GM21619 (cell line): ENCODE data around the gene UQCC5.

Experiments
- ATAC-seq: cut with Tn5 transposase; IDR thresholded peaks from one replicate; pipeline ENCODE4 v1.9.1; 2021; ENCODE audit not compliant: unreplicated experiment

Gene UQCC5

DNA sequence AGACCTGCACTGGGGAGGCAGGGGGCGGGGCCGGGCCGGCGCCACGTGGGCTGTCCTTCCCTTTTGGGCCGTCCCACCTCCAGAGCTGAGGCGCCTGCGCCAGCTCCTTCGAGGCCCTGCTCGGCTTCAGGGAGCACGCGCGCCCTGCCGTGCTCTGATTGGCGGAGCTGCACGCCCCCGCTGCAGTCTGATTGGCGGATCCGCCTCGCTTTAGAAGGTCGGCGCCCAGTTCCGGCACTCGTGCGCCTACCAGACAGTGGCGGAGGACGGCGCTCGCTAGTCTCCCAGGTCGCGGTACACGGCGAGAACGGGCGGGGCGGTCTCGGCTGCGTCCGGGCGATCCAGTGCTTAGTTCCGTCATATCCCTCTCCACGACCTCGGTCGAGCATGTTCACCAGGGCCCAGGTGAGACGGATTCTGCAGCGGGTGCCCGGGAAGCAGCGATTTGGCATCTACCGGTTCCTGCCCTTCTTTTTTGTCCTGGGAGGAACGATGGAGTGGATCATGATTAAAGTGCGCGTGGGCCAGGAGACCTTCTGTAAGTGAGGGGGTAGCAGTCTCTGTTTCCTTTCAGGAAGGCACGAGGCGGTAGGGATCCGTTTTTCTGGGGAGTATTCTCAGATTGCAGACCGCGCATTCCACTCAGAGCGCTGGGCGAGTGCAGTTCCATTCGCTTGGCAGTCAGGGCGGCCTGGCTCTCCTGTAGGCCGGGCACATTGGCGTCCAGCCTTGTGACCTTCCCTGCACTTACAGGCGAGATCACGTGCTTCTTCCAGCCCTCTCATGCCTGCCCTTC lies at the start of gene UQCC5:
TSS of gene UQCC5 (plus strand) at position 237 of the 796 bp plus-strand sequence. CDS start at position 388, 151 bp downstream.
- peak; percentile 75 for ATAC-seq

- no peak for ATAC-seq
Observed at GRCh38 chr3:52487050-52487787, 49.2 kb upstream of the UQCC5 start.

DNA sequence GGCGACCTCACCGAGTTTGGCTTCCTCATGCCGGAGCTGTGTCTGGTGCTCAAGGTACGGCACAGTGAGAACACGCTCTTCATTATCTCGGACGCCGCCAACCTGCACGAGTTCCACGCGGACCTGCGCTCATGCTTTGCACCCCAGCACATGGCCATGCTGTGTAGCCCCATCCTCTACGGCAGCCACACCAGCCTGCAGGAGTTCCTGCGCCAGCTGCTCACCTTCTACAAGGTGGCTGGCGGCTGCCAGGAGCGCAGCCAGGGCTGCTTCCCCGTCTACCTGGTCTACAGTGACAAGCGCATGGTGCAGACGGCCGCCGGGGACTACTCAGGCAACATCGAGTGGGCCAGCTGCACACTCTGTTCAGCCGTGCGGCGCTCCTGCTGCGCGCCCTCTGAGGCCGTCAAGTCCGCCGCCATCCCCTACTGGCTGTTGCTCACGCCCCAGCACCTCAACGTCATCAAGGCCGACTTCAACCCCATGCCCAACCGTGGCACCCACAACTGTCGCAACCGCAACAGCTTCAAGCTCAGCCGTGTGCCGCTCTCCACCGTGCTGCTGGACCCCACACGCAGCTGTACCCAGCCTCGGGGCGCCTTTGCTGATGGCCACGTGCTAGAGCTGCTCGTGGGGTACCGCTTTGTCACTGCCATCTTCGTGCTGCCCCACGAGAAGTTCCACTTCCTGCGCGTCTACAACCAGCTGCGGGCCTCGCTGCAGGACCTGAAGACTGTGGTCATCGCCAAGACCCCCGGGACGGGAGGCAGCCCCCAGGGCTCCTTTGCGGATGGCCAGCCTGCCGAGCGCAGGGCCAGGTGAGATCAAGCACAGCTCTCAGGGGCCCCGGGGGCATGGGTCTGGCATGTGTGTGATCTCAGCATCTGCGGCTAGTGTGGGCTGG lies 48.4 kb upstream of the UQCC5 start:
- no peak for ATAC-seq

DNA sequence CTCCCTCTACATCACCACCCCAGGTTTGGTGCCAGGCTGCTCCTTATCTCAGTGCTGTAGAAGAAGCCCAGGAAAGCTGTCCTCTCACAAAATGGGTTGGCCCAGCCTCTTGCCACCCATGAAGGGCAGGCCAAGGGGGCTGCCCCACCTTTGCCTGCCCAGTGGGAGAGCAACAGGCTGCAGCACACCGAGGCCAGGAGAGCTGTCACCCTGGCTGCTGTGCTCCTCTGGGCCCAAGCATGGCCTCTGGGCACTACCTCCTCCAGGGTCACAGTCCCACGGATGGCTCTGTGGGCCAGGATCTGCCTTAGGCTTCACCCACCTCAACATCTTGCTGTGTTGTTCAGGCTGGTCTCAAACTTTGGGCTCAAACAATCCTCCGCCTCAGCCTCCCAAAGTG lies 47.7 kb upstream of the UQCC5 start:
- ATAC-seq, result no peak

DNA sequence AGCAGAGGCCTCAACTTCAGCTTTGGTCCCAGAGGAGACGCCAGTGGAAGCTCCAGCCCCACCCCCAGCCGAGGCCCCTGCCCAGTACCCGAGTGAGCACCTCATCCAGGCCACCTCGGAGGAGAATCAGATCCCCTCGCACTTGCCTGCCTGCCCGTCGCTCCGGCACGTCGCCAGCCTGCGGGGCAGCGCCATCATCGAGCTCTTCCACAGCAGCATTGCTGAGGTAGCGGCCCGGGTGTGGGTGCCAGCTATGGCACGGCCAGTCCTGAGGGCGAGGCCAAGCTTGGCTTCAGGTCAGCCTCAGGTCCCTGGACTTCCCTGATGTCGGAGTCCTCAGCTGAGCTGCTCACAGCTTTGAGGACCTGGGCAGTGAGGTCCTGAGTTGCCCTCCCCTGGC lies 47.0 kb upstream of the UQCC5 start:
- ATAC-seq, result no peak

- ATAC-seq, result no peak
Observed at GRCh38 chr3:52490035-52490938, 46.1 kb upstream of the UQCC5 start.

- no peak for ATAC-seq
Observed at GRCh38 chr3:52490939-52491526, 45.4 kb upstream of the UQCC5 start.

DNA sequence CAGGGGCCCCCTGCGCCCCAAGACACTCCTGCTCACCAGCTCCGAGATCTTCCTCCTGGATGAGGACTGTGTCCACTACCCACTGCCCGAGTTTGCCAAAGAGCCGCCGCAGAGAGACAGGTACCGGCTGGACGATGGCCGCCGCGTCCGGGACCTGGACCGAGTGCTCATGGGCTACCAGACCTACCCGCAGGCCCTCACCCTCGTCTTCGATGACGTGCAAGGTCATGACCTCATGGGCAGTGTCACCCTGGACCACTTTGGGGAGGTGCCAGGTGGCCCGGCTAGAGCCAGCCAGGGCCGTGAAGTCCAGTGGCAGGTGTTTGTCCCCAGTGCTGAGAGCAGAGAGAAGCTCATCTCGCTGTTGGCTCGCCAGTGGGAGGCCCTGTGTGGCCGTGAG lies 44.3 kb upstream of the UQCC5 start:
- ATAC-seq, result no peak

DNA sequence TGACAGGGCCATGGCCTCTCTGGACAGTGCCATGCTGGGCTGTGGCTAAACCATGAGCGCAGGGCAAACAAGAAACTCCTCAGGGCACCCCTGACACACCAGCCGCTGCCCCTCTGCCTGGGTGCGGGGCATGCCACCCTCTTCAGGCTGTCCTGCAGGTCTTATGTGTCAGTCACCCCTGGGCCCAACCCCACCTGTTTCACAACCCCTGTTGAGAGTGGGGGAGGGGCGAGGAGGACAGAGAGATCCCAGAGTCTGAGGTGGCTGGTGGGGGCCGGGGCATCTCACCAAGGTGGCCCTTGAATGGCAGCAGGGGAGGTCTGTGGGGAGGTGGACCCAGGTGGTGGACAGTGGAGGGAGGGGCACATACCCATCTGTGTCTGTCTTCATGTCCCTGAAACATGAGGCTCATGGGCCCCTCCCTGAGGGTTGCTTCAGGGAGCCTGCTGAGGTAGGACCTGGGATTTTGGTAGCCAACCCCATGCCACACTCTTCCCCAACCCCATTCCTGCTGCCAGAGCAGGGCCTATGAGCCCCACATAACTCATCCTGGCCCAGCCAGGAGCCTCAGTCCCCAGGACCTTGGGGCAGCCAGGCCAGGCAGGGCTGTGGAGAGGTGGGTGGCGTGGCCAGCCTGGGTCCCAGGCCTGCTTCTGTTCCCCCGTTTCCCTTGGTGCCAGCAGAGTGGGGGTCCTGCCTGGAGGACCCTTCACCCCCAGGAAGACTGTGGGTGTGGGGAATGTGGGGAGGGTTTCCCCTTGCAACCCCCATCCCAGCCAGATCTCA lies 43.0 kb upstream of the UQCC5 start:
- ATAC-seq, result no peak

DNA sequence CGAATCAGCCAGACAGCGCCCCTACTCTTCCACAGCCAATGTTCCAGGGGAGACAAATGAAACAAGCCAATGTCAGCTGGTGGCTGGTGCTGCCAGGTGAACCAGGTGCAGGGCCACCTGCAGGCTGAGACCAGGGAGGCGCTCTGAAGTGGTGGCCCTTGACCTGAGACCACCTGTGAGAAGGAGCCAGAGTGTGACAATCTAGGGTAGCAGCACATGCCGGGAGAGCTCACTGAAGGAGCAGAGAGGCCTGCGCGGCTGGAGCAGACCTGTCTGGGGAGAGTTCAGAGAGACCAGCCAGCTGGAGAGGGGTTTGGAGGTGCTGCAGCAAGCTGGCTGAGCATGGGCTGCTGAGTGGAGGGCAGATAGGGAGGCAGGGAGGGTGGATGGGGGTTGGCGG lies 42.0 kb upstream of the UQCC5 start:
- ATAC-seq, result no peak

DNA sequence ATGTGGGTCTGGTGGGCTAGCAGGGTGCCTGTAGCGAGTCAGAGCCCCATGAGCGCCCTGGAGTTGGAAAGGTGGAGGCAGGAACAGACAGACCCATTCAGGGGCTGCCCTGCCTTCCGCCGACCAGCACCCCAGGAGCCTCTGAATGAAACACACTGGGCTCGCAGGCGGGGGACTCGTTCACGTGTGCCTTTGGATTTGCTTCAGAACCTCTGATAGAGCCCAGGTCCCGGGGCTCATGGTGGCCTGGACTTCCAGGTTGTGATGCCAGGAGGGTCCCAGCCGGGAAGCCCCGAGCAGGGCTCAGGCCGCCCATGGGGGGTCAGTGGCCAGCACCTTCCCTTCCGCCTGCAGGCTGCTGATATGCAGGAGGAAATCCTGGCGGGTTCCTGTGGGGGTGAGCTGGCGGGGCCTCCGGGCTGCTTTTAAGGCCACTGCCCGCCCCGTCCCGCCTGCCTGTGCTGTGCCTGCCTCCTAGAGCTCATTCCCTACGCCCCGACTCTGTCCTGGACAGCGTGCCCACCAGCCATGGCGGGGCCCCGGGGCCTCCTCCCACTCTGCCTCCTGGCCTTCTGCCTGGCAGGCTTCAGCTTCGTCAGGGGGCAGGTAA lies 41.4 kb upstream of the UQCC5 start, which contains the start of gene STAB1:
TSS of gene STAB1 (plus strand) at position 453 of the 610 bp plus-strand sequence. CDS start at position 529, 76 bp downstream.
- no peak for ATAC-seq

DNA sequence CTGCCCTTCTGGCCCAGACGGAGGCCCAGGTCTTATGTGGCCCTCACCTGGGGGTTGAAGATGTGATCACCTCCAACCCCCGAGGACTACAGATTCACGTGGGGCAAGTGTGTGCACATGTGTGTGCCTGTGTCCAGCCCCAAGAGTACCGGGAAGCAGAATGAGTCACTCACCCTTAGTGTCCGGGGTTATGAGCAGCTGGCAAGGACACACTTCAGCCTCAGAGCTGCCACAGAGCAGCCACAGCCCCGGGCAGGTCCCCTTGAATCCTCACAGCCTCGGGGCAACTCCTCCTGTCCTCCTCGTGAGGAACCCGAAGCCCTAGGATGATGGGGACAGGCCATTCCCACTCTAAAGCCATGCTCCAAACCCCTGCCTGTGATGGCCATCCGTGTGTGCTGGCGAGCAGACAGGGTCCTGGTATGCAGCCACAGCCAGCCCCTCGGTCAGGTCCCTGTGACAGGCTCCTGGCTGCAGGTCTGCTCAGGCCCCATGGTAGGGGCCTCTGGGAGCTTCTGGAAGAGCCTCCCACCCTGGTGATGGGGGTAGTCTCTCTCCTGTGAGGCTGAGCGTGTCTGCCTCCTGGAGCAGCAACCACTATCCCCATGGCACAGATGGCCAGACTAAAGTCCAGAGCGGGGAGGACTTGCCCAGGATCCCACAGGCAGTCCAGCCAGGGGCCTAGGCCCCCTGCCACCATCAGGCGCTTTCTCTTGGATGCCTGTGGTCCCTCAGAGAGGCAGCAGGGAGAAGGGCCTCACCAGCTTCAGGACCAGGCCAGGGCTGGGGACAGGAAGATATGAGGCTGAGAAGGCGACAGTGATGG lies 40.4 kb upstream of the UQCC5 start:
- no peak for ATAC-seq

- no peak for ATAC-seq
Observed at GRCh38 chr3:52498137-52499054, 38.0 kb upstream of the UQCC5 start.

GRCh38 chr3:52501046-52501445 lies 35.4 kb upstream of the UQCC5 start:
- ATAC-seq, result no peak

GRCh38 chr3:52502001-52502400 lies 34.4 kb upstream of the UQCC5 start:
- ATAC-seq, result no peak

DNA sequence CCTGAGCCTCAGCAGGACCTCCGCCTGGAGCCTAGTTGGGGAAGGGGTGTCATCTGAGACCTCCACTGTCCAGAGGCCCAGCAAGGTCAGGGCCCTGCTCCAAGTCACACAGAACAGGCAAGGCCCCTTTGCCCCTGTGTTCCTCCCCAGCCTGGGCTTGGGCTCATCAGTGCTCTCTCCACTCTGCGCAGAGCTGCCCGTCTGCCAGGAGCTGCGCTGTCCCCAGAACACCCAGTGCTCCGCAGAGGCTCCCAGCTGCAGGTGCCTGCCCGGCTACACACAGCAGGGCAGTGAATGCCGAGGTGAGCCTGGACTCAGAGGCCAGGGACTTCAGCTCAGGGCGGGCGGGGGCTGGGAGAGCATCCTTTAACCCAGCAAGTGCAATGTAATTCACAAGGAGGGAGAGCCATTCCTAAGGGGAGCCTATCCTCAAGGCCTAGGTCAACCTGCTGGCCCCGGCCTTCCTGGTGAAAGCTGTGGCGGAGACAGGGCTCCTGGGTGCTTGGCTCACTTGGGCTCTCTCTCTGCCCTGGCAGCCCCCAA lies 33.5 kb upstream of the UQCC5 start:
- no peak for ATAC-seq
